Stimulated activated naive B cell treated with anti-CD40 and anti-IgM and Interleukin-4, amounts not matched to agents 10 μg/mL and 1 μg/mL and 100 μg/mL, for 72 hours (primary cell): ENCODE data around the gene NLRP3.

Source experiments
- ATAC-seq, 2 donors: fragments of 150-1000 bp; cut with Tn5 transposase; replicated peaks; 2 replicates each; pipeline ENCODE4 v1.10.0; 2021; ENCODE audit warnings: moderate library complexity in 1 of 2
- DNase-seq: peaks from one replicate; pipeline ENCODE4 v3.0.0; 2021
- H3K27ac Mint-ChIP-seq: one replicate; pipeline ENCODE4 v1.8.0; 2022; ENCODE audit warnings: mild to moderate bottlenecking, mixed read lengths
- H3K27me3 Mint-ChIP-seq, 2 donors: one replicate each; pipeline ENCODE4 v1.8.0; 2022; ENCODE audit warnings: mixed read lengths in 2 of 2
- H3K36me3 Mint-ChIP-seq, 2 donors: one replicate each; pipeline ENCODE4 v1.8.0; 2022; ENCODE audit warnings: mixed read lengths in 2 of 2, mild to moderate bottlenecking in 1 of 2
- H3K4me1 Mint-ChIP-seq, 2 donors: one replicate each; pipeline ENCODE4 v1.8.0; 2022; ENCODE audit warnings: mixed read lengths in 2 of 2, mild to moderate bottlenecking in 1 of 2
- H3K4me3 Mint-ChIP-seq, 2 donors: one replicate each; pipeline ENCODE4 v1.8.0; 2022; ENCODE audit warnings: mild to moderate bottlenecking in 2 of 2, mixed read lengths in 2 of 2, moderate library complexity in 1 of 2
- H3K9me3 Mint-ChIP-seq, 2 donors: one replicate each; pipeline ENCODE4 v1.8.0; 2022; ENCODE audit warnings: mixed read lengths in 2 of 2, mild to moderate bottlenecking in 1 of 2

Gene NLRP3

DNA sequence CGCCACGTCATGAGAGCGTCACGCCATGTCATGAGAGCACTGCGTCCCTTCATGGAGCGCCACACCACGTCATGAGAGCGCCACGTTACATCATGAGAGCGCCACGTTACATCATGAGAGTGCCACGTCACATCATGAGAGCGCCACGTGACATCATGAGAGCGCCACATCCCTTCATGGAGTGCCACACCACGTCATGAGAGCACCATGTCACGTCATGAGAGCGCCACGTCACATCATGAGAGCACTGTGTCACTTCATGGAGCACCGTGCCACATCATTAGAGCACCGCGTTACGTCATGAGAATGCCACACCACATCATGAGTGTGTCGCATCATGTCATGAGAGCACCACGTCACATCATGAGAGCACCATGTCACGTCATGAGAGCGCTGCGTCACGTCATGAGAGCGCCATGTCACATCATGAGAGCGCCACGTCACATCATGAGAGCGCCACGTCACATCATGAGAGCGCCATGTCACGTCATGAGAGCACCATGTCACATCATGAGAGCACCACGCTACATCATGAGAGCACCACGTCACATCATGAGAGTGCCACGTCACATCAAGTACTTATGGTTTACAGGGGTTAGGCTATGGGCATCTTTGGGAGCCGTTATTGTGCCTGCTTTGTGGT is 9.8 kb upstream of the NLRP3 start:
- no peak for ATAC-seq
- H3K27ac Mint-ChIP-seq, result no peak overlapping the region
- H3K36me3 Mint-ChIP-seq, result no peaks in the 10 kb centered on the region
- H3K4me1 Mint-ChIP-seq, result peaks cover 28 to 36% of the 10 kb centered on the region in 2 donors
- H3K9me3 Mint-ChIP-seq, result peaks cover 0 to 2% of the 10 kb centered on the region in 2 donors
- no peak for DNase-seq
- no peak overlapping the region for H3K4me3 Mint-ChIP-seq
- H3K27me3 Mint-ChIP-seq, result no peaks in the 10 kb centered on the region

GRCh38 chr1:247407180-247407616 is 8.8 kb upstream of the NLRP3 start:
- H3K27me3 Mint-ChIP-seq, result no peaks in the 10 kb centered on the region
- peaks cover 0 to 2% of the 10 kb centered on the region in 2 donors for H3K9me3 Mint-ChIP-seq
- no peaks in the 10 kb centered on the region for H3K36me3 Mint-ChIP-seq
- DNase-seq (peak; percentile 14), ATAC-seq (peak; percentile 40 to 45)
- H3K27ac Mint-ChIP-seq, result no peak overlapping the region
- no peak overlapping the region for H3K4me3 Mint-ChIP-seq
- peaks cover 25 to 29% of the 10 kb centered on the region in 2 donors for H3K4me1 Mint-ChIP-seq

DNA sequence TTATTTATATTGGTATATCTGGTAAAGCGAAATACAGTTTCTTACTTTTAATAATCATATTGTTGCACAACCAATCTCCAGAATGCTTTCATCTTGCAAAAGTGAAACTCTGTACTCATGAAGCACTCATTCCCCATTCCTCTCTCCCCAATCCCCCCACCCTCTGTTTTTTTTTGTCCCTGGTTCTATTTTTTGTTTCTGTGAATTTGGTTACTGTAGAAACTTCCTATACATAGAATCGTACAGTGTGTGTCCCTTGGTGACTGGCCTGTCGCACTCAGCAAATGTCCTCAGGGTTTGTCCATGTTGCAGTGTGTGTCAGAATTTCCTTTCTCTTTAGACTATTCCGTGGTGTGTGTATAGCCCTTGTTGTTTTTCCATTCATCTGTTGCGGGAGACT is 7.9 kb upstream of the NLRP3 start:
- Mint-ChIP-seq H3K9me3 (peaks cover 0 to 2% of the 10 kb centered on the region in 2 donors), H3K27ac (no peak overlapping the region), H3K4me3 (no peak overlapping the region), H3K36me3 (no peaks in the 10 kb centered on the region), H3K27me3 (no peaks in the 10 kb centered on the region), H3K4me1 (peaks cover 25 to 29% of the 10 kb centered on the region in 2 donors)
- no peak for ATAC-seq
- no peak for DNase-seq

DNA sequence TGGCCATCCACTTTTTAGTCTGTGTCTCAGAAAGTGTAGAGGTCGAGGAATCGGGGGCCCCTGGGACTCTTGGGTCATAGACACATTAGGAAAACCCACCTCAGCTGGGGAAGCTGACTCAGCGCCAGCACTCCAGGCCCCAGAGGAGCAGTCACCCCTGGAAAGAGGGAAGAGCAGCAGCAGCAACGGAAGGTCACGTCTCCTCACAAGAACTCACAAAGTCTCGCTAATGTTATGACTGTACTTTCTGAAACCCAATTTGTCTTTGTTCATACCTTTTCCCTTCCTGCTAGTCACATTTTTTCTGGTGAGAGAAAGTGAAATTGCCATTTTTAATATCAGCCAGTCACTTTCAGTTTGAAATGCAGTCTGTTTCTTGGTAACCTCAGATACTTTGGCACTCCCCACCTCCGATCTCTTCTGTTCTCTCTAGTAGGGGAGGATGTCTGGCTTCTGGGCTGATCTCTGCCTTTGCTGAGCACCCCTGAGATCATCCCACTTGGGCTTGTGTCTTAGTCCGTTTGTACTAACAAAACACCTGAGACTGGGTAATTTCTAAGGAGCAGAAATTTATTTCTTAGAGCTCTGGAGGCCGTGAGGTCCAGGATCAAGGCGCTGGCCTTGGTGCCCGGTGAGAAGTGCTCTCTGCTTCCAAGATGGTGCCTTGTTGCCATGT is 6.0 kb upstream of the NLRP3 start:
- H3K4me1 Mint-ChIP-seq, result peaks cover 26 to 30% of the 10 kb centered on the region in 2 donors
- H3K4me3 Mint-ChIP-seq, result peak overlapping the region in 1 of 2 donors; percentile 23
- peak overlapping the region; percentile 38 for H3K27ac Mint-ChIP-seq
- peaks cover 0 to 2% of the 10 kb centered on the region in 2 donors for H3K9me3 Mint-ChIP-seq
- ATAC-seq, result peak; percentile 90 to 92
- H3K27me3 Mint-ChIP-seq, result no peaks in the 10 kb centered on the region
- DNase-seq, result peak; percentile 29
- H3K36me3 Mint-ChIP-seq, result no peaks in the 10 kb centered on the region

- no peak for ATAC-seq
- no peak overlapping the region for H3K4me3 Mint-ChIP-seq
- no peaks in the 10 kb centered on the region for H3K36me3 Mint-ChIP-seq
- peaks cover 8 to 9% of the 10 kb centered on the region in 2 donors for H3K27me3 Mint-ChIP-seq
- no peak for DNase-seq
- peaks cover 44 to 48% of the 10 kb centered on the region in 2 donors for H3K4me1 Mint-ChIP-seq
- no peaks in the 10 kb centered on the region for H3K9me3 Mint-ChIP-seq
- H3K27ac Mint-ChIP-seq, result no peak overlapping the region
Observed at GRCh38 chr1:247411621-247412327, 4.2 kb upstream of the NLRP3 start.

DNA sequence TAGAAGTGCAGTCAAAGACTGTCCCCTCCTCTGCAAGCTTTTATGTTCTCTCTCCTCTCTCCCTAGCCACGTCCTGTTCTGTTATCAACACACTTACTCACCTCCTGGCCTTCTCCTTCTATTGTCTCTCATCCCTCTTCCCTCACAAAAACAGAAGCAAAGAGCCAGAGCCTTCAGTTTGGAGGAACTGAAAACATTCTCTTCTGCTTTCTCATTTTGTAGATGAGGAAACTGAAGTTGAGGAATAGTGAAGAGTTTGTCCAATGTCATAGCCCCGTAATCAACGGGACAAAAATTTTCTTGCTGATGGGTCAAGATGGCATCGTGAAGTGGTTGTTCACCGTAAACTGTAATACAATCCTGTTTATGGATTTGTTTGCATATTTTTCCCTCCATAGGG is 1.9 kb downstream of the NLRP3 start:
- no peak for DNase-seq
- no peak overlapping the region for H3K27ac Mint-ChIP-seq
- H3K4me3 Mint-ChIP-seq, result no peak overlapping the region
- peak; percentile 29 to 46 for ATAC-seq
- H3K4me1 Mint-ChIP-seq, result peaks cover 30 to 35% of the 10 kb centered on the region in 2 donors
- peaks cover 0 to 4% of the 10 kb centered on the region in 2 donors for H3K9me3 Mint-ChIP-seq
- peaks cover 15 to 20% of the 10 kb centered on the region in 2 donors for H3K27me3 Mint-ChIP-seq
- H3K36me3 Mint-ChIP-seq, result no peaks in the 10 kb centered on the region

DNA sequence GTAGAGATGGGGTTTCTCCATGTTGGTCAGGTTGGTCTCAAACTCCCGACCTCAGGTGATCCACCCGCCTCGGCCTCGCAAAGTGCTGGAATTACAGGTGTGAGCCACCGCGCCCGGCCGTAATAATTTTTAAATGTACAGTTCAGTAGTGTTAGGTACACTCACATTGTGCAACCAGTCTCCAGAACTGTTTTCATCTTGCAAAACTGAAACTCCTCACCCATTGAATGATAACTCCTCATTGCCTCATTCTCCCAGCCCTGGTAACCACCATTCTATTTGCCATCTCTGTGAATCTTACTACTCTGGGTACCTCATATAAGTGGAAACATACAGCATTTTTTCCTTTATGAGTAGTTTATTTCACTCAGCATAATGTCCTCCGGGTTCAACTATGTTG is 3.4 kb downstream of the NLRP3 start:
- Mint-ChIP-seq H3K4me3 (no peak overlapping the region), H3K36me3 (peaks cover 0 to 5% of the 10 kb centered on the region in 2 donors), H3K4me1 (peaks cover 30 to 35% of the 10 kb centered on the region in 2 donors), H3K27ac (no peak overlapping the region), H3K27me3 (peaks cover 15 to 20% of the 10 kb centered on the region in 2 donors), H3K9me3 (peaks cover 0 to 4% of the 10 kb centered on the region in 2 donors)
- no peak for ATAC-seq
- DNase-seq, result no peak

DNA sequence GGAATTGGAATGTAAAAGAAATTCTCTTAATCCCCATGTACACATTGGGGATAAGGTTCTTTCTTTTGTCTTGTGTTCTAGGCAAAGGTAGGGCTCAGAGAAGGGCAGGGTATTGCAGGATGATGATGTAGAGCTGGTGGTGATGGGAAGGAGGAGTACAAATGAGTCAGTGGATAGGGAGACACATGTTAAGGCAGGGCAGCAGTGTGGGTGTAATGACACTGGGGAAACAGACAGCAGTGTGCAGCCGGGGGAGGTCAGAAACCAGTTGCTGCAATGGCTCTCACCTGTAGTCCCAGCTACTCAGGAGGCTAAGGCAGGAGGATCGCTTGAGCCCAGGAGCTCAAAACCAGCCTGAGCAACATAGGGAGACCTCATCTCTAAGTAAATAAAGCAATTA is 5.1 kb downstream of the NLRP3 start:
- Mint-ChIP-seq H3K36me3 (peaks cover 2 to 5% of the 10 kb centered on the region in 2 donors), H3K9me3 (peaks cover 0 to 4% of the 10 kb centered on the region in 2 donors), H3K4me1 (peaks cover 18 to 23% of the 10 kb centered on the region in 2 donors), H3K27ac (no peak overlapping the region), H3K4me3 (no peak overlapping the region), H3K27me3 (peaks cover 14 to 18% of the 10 kb centered on the region in 2 donors)
- DNase-seq (no peak), ATAC-seq (peak in 1 of 2 donors; percentile 41)

DNA sequence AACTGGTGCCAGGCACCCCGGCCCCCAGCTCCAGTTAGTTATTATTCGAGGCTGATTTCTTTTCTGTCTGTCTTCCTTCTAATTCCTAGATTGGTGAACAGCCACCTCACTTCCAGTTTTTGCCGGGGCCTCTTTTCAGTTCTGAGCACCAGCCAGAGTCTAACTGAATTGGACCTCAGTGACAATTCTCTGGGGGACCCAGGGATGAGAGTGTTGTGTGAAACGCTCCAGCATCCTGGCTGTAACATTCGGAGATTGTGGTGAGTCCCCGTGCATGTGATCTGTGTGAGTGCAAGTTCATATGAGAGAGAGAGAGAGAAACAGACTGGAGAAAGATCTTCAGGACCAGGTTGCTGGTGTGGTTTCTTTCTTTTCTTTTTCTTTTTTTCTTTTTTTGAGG is 13.5 kb downstream of the NLRP3 start:
- Mint-ChIP-seq H3K27ac (no peak overlapping the region), H3K9me3 (peaks cover 0 to 5% of the 10 kb centered on the region in 2 donors), H3K4me1 (peaks cover 9 to 15% of the 10 kb centered on the region in 2 donors), H3K4me3 (no peak overlapping the region), H3K27me3 (no peaks in the 10 kb centered on the region), H3K36me3 (peaks cover 4 to 5% of the 10 kb centered on the region in 2 donors)
- ATAC-seq, result no peak
- no peak for DNase-seq

DNA sequence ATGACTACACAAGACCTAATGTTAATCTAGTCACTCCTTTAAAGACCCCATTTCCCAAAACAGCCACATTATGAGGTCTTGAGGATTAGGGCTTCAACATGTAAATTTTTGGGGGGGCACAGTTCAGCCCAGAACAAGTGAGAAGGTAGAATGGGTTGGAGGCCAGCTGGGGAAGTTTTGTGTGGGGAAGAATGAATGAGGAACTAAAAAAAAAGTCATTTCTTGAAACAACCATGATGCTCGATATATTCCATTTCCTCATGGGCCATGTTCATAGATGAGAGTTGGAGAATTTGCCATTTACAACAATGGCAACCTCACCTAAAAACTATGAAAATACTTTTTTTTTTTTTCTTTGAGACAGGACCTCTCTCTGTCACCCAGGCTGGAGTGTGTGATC is 14.5 kb downstream of the NLRP3 start:
- peak; percentile 92 to 93 for ATAC-seq

DNA sequence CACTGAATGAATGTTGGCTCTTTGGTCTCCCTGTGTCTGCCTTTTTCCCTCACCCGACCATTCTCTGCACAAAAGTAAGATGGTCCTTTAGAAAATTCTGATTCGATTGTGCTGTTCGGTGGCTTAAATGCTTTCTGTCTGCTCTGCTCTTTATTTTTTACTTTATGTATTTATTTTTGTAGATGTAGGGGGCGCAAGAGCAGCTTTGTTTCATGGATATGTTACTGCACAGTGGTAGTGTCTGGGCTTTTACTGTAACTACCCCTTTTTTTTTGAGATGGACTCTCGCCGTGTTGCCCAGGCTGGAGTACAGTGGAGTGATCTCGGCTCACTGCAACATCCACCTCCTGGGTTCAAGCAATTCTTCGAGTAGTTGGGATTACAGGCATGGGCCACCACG is 15.7 kb downstream of the NLRP3 start:
- ATAC-seq, result no peak
- peaks cover 0 to 5% of the 10 kb centered on the region in 2 donors for H3K9me3 Mint-ChIP-seq
- H3K4me3 Mint-ChIP-seq, result no peak overlapping the region
- H3K4me1 Mint-ChIP-seq, result peaks cover 17 to 31% of the 10 kb centered on the region in 2 donors
- no peak overlapping the region for H3K27ac Mint-ChIP-seq
- no peak for DNase-seq
- no peaks in the 10 kb centered on the region for H3K27me3 Mint-ChIP-seq
- H3K36me3 Mint-ChIP-seq, result peaks cover 3 to 4% of the 10 kb centered on the region in 2 donors

More for the DNA sequence above, 14.5 kb downstream of the NLRP3 start:
- peaks cover 0 to 5% of the 10 kb centered on the region in 2 donors for H3K9me3 Mint-ChIP-seq
- H3K27me3 Mint-ChIP-seq, result no peaks in the 10 kb centered on the region
- DNase-seq, result peak; percentile 35
- H3K27ac Mint-ChIP-seq, result no peak overlapping the region
- no peak overlapping the region for H3K4me3 Mint-ChIP-seq
- peaks cover 11 to 25% of the 10 kb centered on the region in 2 donors for H3K4me1 Mint-ChIP-seq
- peaks cover 4 to 5% of the 10 kb centered on the region in 2 donors for H3K36me3 Mint-ChIP-seq

- DNase-seq (no peak), ATAC-seq (no peak)
- peaks cover 0 to 5% of the 10 kb centered on the region in 2 donors for H3K9me3 Mint-ChIP-seq
- H3K27me3 Mint-ChIP-seq, result no peaks in the 10 kb centered on the region
- peaks cover 29 to 51% of the 10 kb centered on the region in 2 donors for H3K4me1 Mint-ChIP-seq
- H3K36me3 Mint-ChIP-seq, result peaks cover 3 to 4% of the 10 kb centered on the region in 2 donors
- H3K4me3 Mint-ChIP-seq, result no peak overlapping the region
- no peak overlapping the region for H3K27ac Mint-ChIP-seq
Observed at GRCh38 chr1:247434005-247434404, 18.0 kb downstream of the NLRP3 start.

- Mint-ChIP-seq H3K27ac (no peak overlapping the region), H3K4me3 (no peak overlapping the region), H3K4me1 (peaks cover 32 to 58% of the 10 kb centered on the region in 2 donors), H3K27me3 (no peaks in the 10 kb centered on the region), H3K36me3 (peaks cover 3 to 4% of the 10 kb centered on the region in 2 donors), H3K9me3 (peaks cover 0 to 5% of the 10 kb centered on the region in 2 donors)
- no peak for DNase-seq
- no peak for ATAC-seq
Observed at GRCh38 chr1:247435030-247435758, 19.2 kb downstream of the NLRP3 start.

DNA sequence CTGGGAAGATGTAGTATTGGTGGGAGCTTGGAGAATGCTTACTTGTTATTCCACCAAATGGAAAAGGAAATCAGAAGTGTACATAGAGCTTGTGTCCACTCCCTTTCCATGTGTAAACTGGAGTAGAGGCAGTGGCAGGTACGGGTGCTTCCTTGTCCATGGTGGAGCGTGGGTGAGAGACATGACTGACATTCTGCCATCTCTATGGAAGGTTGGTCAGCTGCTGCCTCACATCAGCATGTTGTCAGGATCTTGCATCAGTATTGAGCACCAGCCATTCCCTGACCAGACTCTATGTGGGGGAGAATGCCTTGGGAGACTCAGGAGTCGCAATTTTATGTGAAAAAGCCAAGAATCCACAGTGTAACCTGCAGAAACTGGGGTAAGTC is 19.8 kb downstream of the NLRP3 start:
- DNase-seq, result no peak
- H3K4me3 Mint-ChIP-seq, result no peak overlapping the region
- H3K27me3 Mint-ChIP-seq, result no peaks in the 10 kb centered on the region
- no peak overlapping the region for H3K27ac Mint-ChIP-seq
- ATAC-seq, result no peak
- H3K36me3 Mint-ChIP-seq, result peaks cover 3 to 4% of the 10 kb centered on the region in 2 donors
- H3K4me1 Mint-ChIP-seq, result peaks cover 34 to 58% of the 10 kb centered on the region in 2 donors
- H3K9me3 Mint-ChIP-seq, result peaks cover 0 to 3% of the 10 kb centered on the region in 2 donors
